ENCODE data around the gene ZNF92. TPM values are rescaled to one million over a fixed set of nuclear protein-coding genes. Genes with fewer than 3 reads are reported as not detected.
"Not testable (repeated sequence)": the region's sequence is repeated elsewhere in the genome, so short reads cannot be mapped to it uniquely, and the experiment has no call there.

The ZNF92 gene
- total RNA-seq, 1 experiment from 2014 or later, result 32.4 TPM

GRCh38 chr7:65390588-65390987 lies 16.9 kb downstream of the ZNF92 start (continued):
- TF ChIP-seq ZNF425 (CRISPR knock-in tag; conservative IDR thresholded peaks at IDR 0.05), result no peak
- no peak for TF ChIP-seq ZNF512 (CRISPR knock-in tag; IDR thresholded peaks at IDR 0.05; ENCODE audit: borderline replicate concordance)
- TF ChIP-seq EMX1 (CRISPR knock-in tag; IDR thresholded peaks at IDR 0.05), result no peak

GRCh38 chr7:65397730-65398142 lies 24.1 kb downstream of the ZNF92 start:
- Mint-ChIP-seq H3K36me3 (peaks cover 63% of the 10 kb centered on the region), H3K27me3 (ENCODE audit: low read depth) (no peaks in the 10 kb centered on the region), H3K27ac (no peak overlapping the region; the same call in 1 of the 2 replicates), H3K9me3 (peaks cover 35% of the 10 kb centered on the region), H3K4me1 (no peaks in the 10 kb centered on the region), H3K4me3 (no peak overlapping the region)
- ChIA-PET POLR2A (no interaction called here), CTCF (no interaction called here)
- TF ChIP-seq TP53 (CRISPR knock-in tag; IDR thresholded peaks at IDR 0.05) (no peak), ATF6 (CRISPR knock-in tag; IDR thresholded peaks at IDR 0.05) (no peak), EMX1 (CRISPR knock-in tag; IDR thresholded peaks at IDR 0.05) (no peak), GABPB1 (CRISPR knock-in tag; IDR thresholded peaks at IDR 0.05) (peak; percentile 57; the same call in 1 of the 2 replicates)
- peak; percentile 62 for ATAC-seq
- DNase-seq (ENCODE audit: low spot score), result no peak

GRCh38 chr7:65398671-65399070 lies 25.0 kb downstream of the ZNF92 start:
- H3K9me3 Mint-ChIP-seq, result peaks cover 41% of the 10 kb centered on the region
- not testable (repeated sequence) for H3K27ac Mint-ChIP-seq; DNase-seq (ENCODE audit: low spot score)

GRCh38 chr7:65399101-65399500 lies 25.4 kb downstream of the ZNF92 start:
- Mint-ChIP-seq H3K36me3 (peaks cover 64% of the 10 kb centered on the region), H3K9me3 (peaks cover 45% of the 10 kb centered on the region)
- H3K27ac Mint-ChIP-seq; H3K27me3 Mint-ChIP-seq (ENCODE audit: low read depth); ATAC-seq; DNase-seq (ENCODE audit: low spot score); H3K4me3 Mint-ChIP-seq; CTCF ChIA-PET; H3K4me1 Mint-ChIP-seq; POLR2A ChIA-PET: not testable (repeated sequence)

More at GRCh38 chr7:65398671-65399070, 25.0 kb downstream of the ZNF92 start:
- H3K4me1 Mint-ChIP-seq; H3K4me3 Mint-ChIP-seq; ATAC-seq; H3K27me3 Mint-ChIP-seq (ENCODE audit: low read depth); POLR2A ChIA-PET; CTCF ChIA-PET: not testable (repeated sequence)
- H3K36me3 Mint-ChIP-seq, result peaks cover 64% of the 10 kb centered on the region

- no peak for ATAC-seq
- H3K4me1 Mint-ChIP-seq, result no peaks in the 10 kb centered on the region
- peaks cover 74% of the 10 kb centered on the region for H3K36me3 Mint-ChIP-seq
- DNase-seq (ENCODE audit: low spot score), result no peak
- H3K27me3 Mint-ChIP-seq (ENCODE audit: low read depth), result peaks cover 11% of the 10 kb centered on the region
- H3K27ac Mint-ChIP-seq, result no peak overlapping the region
- peaks cover 76% of the 10 kb centered on the region for H3K9me3 Mint-ChIP-seq
- ChIA-PET CTCF (no interaction called here), POLR2A (no interaction called here)
- no peak overlapping the region for H3K4me3 Mint-ChIP-seq
- TF ChIP-seq IRF2 (CRISPR knock-in tag; IDR thresholded peaks at IDR 0.05; ENCODE audit: borderline replicate concordance, low read depth) (no peak), IRF1 (CRISPR knock-in tag; IDR thresholded peaks at IDR 0.05) (no peak), OVOL2 (CRISPR knock-in tag; IDR thresholded peaks at IDR 0.05; ENCODE audit: borderline replicate concordance) (no peak), ATF6 (CRISPR knock-in tag; IDR thresholded peaks at IDR 0.05) (no peak), MXD4 (CRISPR knock-in tag; IDR thresholded peaks at IDR 0.05; ENCODE audit: borderline replicate concordance) (no peak), SP1 (CRISPR knock-in tag; conservative IDR thresholded peaks at IDR 0.05) (no peak), STAT6 (CRISPR knock-in tag; conservative IDR thresholded peaks at IDR 0.05; ENCODE audit: low read depth) (no peak), TEAD1 (CRISPR knock-in tag; IDR thresholded peaks at IDR 0.05) (no peak), ZNF138 (CRISPR knock-in tag; conservative IDR thresholded peaks at IDR 0.05) (no peak), USF1 (CRISPR knock-in tag; IDR thresholded peaks at IDR 0.05) (no peak)
Measured at GRCh38 chr7:65404020-65404419, 30.4 kb downstream of the ZNF92 start.

Data from WTC11 (cell line).